Mucosa of rectum (tissue), 2 donors: Measurements from ENCODE around the gene UACA.
A peak's percentile ranks its signal among the peaks of the same experiment; 100 is the strongest.
"Not testable (repeated sequence)": the region's sequence is repeated elsewhere in the genome, so short reads cannot be mapped to it uniquely, and the experiment has no call there.

ENCODE experiments used
- H3K27ac ChIP-seq, 2 donors: one replicate each; pipeline ENCODE4 v1.7.0; 2013; ENCODE audit warnings: inconsistent platforms in 2 of 2, low read depth in 2 of 2, low read length in 2 of 2
- H3K27me3 ChIP-seq, 2 donors: one replicate each; pipeline ENCODE4 v1.7.0; 2013; ENCODE audit warnings: low read length in 2 of 2; ENCODE audit not compliant: control insufficient read depth in 2 of 2, insufficient read depth in 2 of 2
- H3K36me3 ChIP-seq, 2 donors: one replicate each; pipeline ENCODE4 v1.7.0; 2013; ENCODE audit warnings: low read length in 2 of 2; ENCODE audit not compliant: control insufficient read depth in 2 of 2, insufficient read depth in 2 of 2
- H3K4me1 ChIP-seq, 2 donors: one replicate each; pipeline ENCODE4 v1.7.0; 2013; ENCODE audit warnings: low read length in 2 of 2, mild to moderate bottlenecking in 1 of 2; ENCODE audit not compliant: control insufficient read depth in 2 of 2, insufficient read depth in 2 of 2
- H3K4me3 ChIP-seq, 2 donors: one replicate each; pipeline ENCODE4 v1.7.0; 2013; ENCODE audit warnings: low read length in 2 of 2
- H3K9ac ChIP-seq, 2 donors: one replicate each; pipeline ENCODE4 v1.7.0; 2013; ENCODE audit warnings: low read length in 2 of 2, low read depth in 1 of 2, mild to moderate bottlenecking in 1 of 2
- H3K9me3 ChIP-seq, 2 donors: one replicate each; pipeline ENCODE4 v1.7.0; 2013; ENCODE audit warnings: low read length in 2 of 2; ENCODE audit not compliant: control insufficient read depth in 2 of 2
- donor health status: healthy.
- donor health status: Normal muscosa, but diverticular disease.

Gene UACA

DNA sequence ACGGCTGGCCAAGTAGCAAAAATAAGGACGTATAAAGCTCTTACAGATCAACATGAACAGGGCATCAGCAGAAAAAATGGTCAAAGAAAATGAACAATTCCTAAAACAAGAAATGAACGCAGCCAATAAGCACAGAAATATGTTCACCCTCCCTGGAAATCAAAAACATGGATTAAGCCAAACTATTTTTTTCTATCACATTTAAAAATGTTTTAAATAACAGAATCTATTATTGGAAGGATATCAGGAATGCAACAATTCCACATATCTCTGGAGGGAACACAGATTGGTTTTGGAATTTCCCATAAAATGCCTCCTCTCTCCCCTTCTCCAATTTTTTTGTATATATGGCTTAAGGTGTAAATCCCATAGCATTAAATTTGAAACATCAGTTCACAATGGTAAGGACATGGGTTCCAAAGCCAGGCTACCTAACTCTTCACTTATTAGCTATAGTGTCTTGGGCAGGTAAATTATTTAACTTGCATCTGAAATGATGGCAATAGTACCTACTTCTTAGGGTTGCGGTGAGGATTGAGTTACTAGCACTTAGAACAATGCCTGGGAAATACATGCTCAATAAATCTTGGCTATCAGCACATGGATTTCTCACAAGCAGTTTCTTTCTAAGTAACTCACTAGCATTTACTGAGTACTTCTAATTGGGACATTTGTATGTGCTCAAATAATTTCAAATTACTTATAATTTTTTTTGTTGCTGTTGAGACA lies 10.1 kb downstream of the UACA start:
- Histone ChIP-seq H3K9me3 (no peaks in the 10 kb centered on the region), H3K9ac (no peak overlapping the region), H3K4me1 (peaks cover 0 to 3% of the 10 kb centered on the region in 2 donors), H3K36me3 (no peaks in the 10 kb centered on the region), H3K27ac (no peak overlapping the region), H3K4me3 (no peak overlapping the region), H3K27me3 (no peaks in the 10 kb centered on the region)

DNA sequence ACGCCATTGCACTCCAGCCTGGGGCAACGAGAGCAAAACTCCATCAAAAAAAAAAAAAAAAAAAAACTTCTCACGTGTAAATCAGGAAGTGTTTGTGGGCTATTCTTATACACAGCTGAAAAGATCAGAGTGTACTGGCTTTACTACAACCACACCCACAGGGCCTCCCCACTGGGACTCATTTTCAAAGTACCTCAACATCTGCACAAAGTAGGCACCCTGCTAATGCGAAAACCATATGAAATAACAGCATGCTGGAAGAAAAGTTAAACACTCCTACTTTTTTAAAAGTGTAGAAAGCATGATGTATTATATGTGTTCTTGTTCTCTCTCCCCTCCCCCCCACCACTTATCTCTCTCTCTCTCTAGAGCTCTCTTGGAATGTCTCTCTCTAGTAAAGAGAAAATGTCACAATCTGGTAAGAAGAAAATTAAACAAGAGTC lies 11.1 kb downstream of the UACA start:
- H3K9ac ChIP-seq, result no peak overlapping the region
- H3K27ac ChIP-seq, result no peak overlapping the region
- H3K9me3 ChIP-seq, result no peaks in the 10 kb centered on the region
- H3K27me3 ChIP-seq, result no peaks in the 10 kb centered on the region
- no peak overlapping the region for H3K4me3 ChIP-seq
- no peaks in the 10 kb centered on the region for H3K36me3 ChIP-seq
- H3K4me1 ChIP-seq, result peaks cover 0 to 3% of the 10 kb centered on the region in 2 donors

DNA sequence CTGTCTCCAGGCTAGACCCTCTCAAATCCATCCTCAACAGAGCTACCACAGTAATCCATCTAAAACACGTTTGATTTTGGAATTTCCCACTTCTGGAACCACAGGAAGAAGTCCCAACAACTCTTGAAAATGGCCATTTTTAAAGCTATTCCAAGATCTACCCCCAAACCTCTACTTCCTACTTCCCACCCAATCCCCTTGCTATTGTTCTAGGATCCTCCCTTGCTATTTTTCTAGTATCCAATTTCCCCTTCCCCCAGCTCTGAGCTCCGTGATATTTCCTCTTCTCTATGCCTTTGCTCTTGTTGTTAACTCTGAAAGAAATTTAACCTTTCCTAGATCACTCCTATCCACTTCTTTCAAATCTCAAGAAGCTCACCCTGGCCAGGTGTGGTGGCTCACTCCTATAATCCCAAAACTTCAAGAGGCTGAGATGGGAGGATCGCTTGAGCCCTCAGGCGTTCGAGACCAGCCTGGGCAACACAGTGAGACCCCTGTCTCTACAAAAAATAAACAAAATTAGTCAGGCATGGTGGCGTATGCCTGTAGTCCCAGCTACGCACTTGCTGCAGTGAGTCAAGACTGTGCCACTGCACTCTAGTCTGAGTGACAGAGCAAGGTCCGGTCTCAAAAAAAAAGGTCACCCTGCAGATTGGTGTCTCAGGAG lies 13.0 kb downstream of the UACA start:
- H3K4me1 ChIP-seq, result peaks cover 0 to 3% of the 10 kb centered on the region in 2 donors
- no peaks in the 10 kb centered on the region for H3K36me3 ChIP-seq
- H3K27ac ChIP-seq, result no peak overlapping the region
- H3K27me3 ChIP-seq, result no peaks in the 10 kb centered on the region
- no peak overlapping the region for H3K9ac ChIP-seq
- H3K4me3 ChIP-seq, result no peak overlapping the region
- no peaks in the 10 kb centered on the region for H3K9me3 ChIP-seq

DNA sequence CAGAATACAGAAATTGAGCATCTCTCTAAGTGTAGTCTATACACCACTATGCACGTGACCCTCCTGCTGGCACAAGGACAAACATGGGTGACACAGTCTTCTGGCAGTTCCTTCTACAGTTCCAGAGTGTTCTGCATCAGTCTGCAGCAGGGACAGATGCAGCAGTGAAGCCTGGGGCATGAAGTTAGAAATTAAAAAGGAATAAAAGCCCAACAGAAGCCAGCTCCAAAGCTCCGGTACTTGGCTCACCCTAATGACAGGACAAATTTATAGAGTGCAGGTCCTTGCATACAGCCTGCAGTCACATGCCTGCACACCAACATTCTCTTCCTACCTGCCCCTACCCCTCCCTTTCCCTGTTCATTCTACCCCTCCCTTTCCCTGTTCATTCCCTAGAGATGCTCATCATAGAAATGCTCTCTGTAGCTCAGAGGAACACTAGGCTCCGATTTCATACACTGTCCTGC lies 15.0 kb downstream of the UACA start:
- H3K27me3 ChIP-seq, result no peaks in the 10 kb centered on the region
- H3K9me3 ChIP-seq, result no peaks in the 10 kb centered on the region
- no peaks in the 10 kb centered on the region for H3K36me3 ChIP-seq
- no peak overlapping the region for H3K9ac ChIP-seq
- H3K4me1 ChIP-seq, result peaks cover 0 to 6% of the 10 kb centered on the region in 2 donors
- no peak overlapping the region for H3K4me3 ChIP-seq
- H3K27ac ChIP-seq, result no peak overlapping the region

- not testable (repeated sequence) for H3K36me3 ChIP-seq, H3K27ac ChIP-seq, H3K9ac ChIP-seq, H3K27me3 ChIP-seq, H3K9me3 ChIP-seq, H3K4me3 ChIP-seq
- H3K4me1 ChIP-seq, result peaks cover 9 to 11% of the 10 kb centered on the region in 2 donors
Measured at GRCh38 chr15:70746598-70746997, 16.8 kb downstream of the UACA start.

DNA sequence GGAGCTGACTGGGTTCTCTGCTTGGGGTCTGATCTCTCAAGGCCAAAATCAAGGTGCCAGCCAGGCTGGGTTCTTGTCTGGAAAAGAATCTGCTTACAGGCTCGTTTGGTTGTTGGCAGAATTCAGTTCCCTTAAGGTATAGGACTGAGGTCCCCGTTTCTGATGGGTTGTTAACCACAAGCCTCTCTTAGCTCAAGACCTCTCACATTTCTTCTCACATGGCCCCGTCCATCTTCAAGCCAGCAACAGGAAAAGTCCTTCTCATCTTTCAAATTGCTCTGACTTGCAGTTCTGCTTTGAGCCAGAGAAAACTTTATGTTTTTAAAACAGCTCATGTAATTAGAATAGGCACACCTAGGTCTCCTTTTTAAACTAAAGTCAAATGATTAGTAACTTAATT lies 20.4 kb downstream of the UACA start:
- Histone ChIP-seq H3K36me3 (no peaks in the 10 kb centered on the region), H3K27me3 (peaks cover 0 to 2% of the 10 kb centered on the region in 2 donors), H3K4me1 (peaks cover 11 to 19% of the 10 kb centered on the region in 2 donors), H3K9me3 (no peaks in the 10 kb centered on the region), H3K4me3 (no peak overlapping the region), H3K9ac (peak overlapping the region in 1 of 2 donors; percentile 33), H3K27ac (peak overlapping the region; percentile 69 to 71)

GRCh38 chr15:70741677-70742293 lies 21.6 kb downstream of the UACA start:
- Histone ChIP-seq H3K9ac (no peak overlapping the region), H3K27ac (peak overlapping the region; percentile 72 to 77), H3K4me1 (peaks cover 11 to 19% of the 10 kb centered on the region in 2 donors), H3K4me3 (peak overlapping the region in 1 of 2 donors; percentile 38), H3K36me3 (no peaks in the 10 kb centered on the region), H3K9me3 (no peaks in the 10 kb centered on the region), H3K27me3 (peaks cover 0 to 2% of the 10 kb centered on the region in 2 donors)

- H3K9me3 ChIP-seq, result no peaks in the 10 kb centered on the region
- H3K9ac ChIP-seq, result no peak overlapping the region
Measured at GRCh38 chr15:70741107-70741531, 22.2 kb downstream of the UACA start.

GRCh38 chr15:70735040-70735439 lies 28.3 kb downstream of the UACA start:
- not testable (repeated sequence) for H3K9me3 ChIP-seq, H3K4me3 ChIP-seq, H3K9ac ChIP-seq, H3K36me3 ChIP-seq, H3K27me3 ChIP-seq, H3K4me1 ChIP-seq, H3K27ac ChIP-seq

More at GRCh38 chr15:70741107-70741531, 22.2 kb downstream of the UACA start:
- Histone ChIP-seq H3K27me3 (peaks cover 0 to 2% of the 10 kb centered on the region in 2 donors), H3K27ac (peak overlapping the region; percentile 72 to 77), H3K36me3 (no peaks in the 10 kb centered on the region), H3K4me1 (peaks cover 11 to 19% of the 10 kb centered on the region in 2 donors), H3K4me3 (no peak overlapping the region)

DNA sequence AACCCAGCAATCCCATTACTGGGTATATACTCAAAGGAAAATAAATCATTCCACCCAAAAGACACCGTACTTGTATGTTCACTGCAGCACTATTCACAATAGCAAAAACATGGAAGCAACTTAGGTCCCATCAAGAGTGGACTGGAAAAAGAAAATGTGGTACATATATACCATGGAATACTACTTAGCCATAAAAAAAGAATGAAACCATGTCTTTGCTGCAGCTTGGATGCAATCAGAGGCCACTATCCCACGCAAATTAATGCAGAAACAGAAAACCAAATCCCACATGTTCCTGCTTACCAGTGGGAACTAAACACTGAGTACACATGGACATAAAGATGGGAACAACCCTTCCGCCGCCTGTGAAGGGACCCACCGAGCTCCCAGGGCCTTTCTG lies 34.2 kb downstream of the UACA start:
- Histone ChIP-seq H3K4me1 (no peaks in the 10 kb centered on the region), H3K27me3 (no peaks in the 10 kb centered on the region), H3K9me3 (no peaks in the 10 kb centered on the region), H3K27ac (no peak overlapping the region), H3K9ac (no peak overlapping the region), H3K4me3 (no peak overlapping the region), H3K36me3 (no peaks in the 10 kb centered on the region)
